Mesodermal cell (in vitro differentiated cells): Measurements from ENCODE around the gene HLA-DRA.
"Not testable (repeated sequence)": the region's sequence is repeated elsewhere in the genome, so short reads cannot be mapped to it uniquely, and the experiment has no call there.

Source experiments
- H3K27ac ChIP-seq: 2 replicates; pipeline ENCODE4 v1.7.0; 2013; ENCODE audit warnings: mild to moderate bottlenecking, low read depth, low read length, moderate library complexity; ENCODE audit not compliant: severe bottlenecking
- H3K36me3 ChIP-seq: 2 replicates; pipeline ENCODE4 v1.7.1; 2013; ENCODE audit warnings: mild to moderate bottlenecking, low read length, moderate library complexity; ENCODE audit not compliant: control insufficient read depth, insufficient read depth
- H3K4me1 ChIP-seq: one replicate; pipeline ENCODE4 v1.7.1; 2013; ENCODE audit warnings: mild to moderate bottlenecking, low read length; ENCODE audit not compliant: insufficient read depth, control insufficient read depth, poor library complexity, severe bottlenecking
- H3K4me3 ChIP-seq: 2 replicates; pipeline ENCODE4 v1.7.0; 2013; ENCODE audit warnings: low read length, control low read depth, mild to moderate bottlenecking; ENCODE audit not compliant: insufficient read depth, poor library complexity, severe bottlenecking; ENCODE audit errors: extremely low read depth
- H3K9me3 ChIP-seq: 2 replicates; pipeline ENCODE4 v1.7.1; 2013; ENCODE audit warnings: mild to moderate bottlenecking, low read length, moderate library complexity; ENCODE audit not compliant: control insufficient read depth
- WGBS, 2 experiments: methylation state at CpG; one replicate each; pipeline ENCODE4 v1.1.5; 2013; ENCODE audit warnings: missing lambda C conversion rate in 2 of 2; ENCODE audit not compliant: insufficient coverage in 2 of 2; 5-methylcytosine and 5-hydroxymethylcytosine counted together

HLA-DRA gene

GRCh38 chr6:32431142-32431541 lies 8.5 kb upstream of the HLA-DRA start:
- no peak overlapping the region for H3K27ac ChIP-seq
- H3K9me3 ChIP-seq, result no peaks in the 10 kb centered on the region
- WGBS, 2 experiments, result 36 to 86% methylated on average over 1 of the region's 3 CpGs
- H3K4me1 ChIP-seq, result no peaks in the 10 kb centered on the region
- no peaks in the 10 kb centered on the region for H3K36me3 ChIP-seq
- H3K4me3 ChIP-seq, result no peak overlapping the region

- Histone ChIP-seq H3K36me3 (no peaks in the 10 kb centered on the region), H3K4me1 (no peaks in the 10 kb centered on the region), H3K9me3 (no peaks in the 10 kb centered on the region), H3K4me3 (no peak overlapping the region), H3K27ac (no peak overlapping the region)
- whole genome bisulfite sequencing, 2 experiments, result no CpG with 5 or more reads among the region's 1 CpG
Observed at GRCh38 chr6:32432050-32432450, 7.6 kb upstream of the HLA-DRA start.

GRCh38 chr6:32433950-32434349 lies 5.7 kb upstream of the HLA-DRA start:
- no CpG with 5 or more reads among the region's 1 CpG for WGBS, 2 experiments
- H3K9me3 ChIP-seq, H3K4me3 ChIP-seq, H3K36me3 ChIP-seq, H3K27ac ChIP-seq, H3K4me1 ChIP-seq: not testable (repeated sequence)

- Histone ChIP-seq H3K4me3 (no peak overlapping the region), H3K9me3 (no peaks in the 10 kb centered on the region), H3K36me3 (no peaks in the 10 kb centered on the region), H3K4me1 (no peaks in the 10 kb centered on the region), H3K27ac (no peak overlapping the region)
- WGBS, 2 experiments, result 50 to 65% methylated on average over 1 to 2 of the region's 4 CpGs
Observed at GRCh38 chr6:32436186-32436585, 3.5 kb upstream of the HLA-DRA start.

- no peaks in the 10 kb centered on the region for H3K4me1 ChIP-seq
- H3K36me3 ChIP-seq, result no peaks in the 10 kb centered on the region
- H3K4me3 ChIP-seq, result no peak overlapping the region
- H3K27ac ChIP-seq, result no peak overlapping the region
- H3K9me3 ChIP-seq, result no peaks in the 10 kb centered on the region
- 86 to 100% methylated on average over 1 of the region's 2 CpGs for WGBS, 2 experiments
Observed at GRCh38 chr6:32436995-32437836, 2.5 kb upstream of the HLA-DRA start.

GRCh38 chr6:32439139-32439538 lies 548 bp upstream of the HLA-DRA start:
- WGBS, 2 experiments, result 83 to 90% methylated on average over 1 of the region's 1 CpG
- H3K4me3 ChIP-seq, result no peak overlapping the region
- no peaks in the 10 kb centered on the region for H3K4me1 ChIP-seq
- H3K27ac ChIP-seq, result no peak overlapping the region
- H3K9me3 ChIP-seq, result no peaks in the 10 kb centered on the region
- H3K36me3 ChIP-seq, result no peaks in the 10 kb centered on the region

GRCh38 chr6:32442243-32442667 lies 2.6 kb downstream of the HLA-DRA start:
- H3K9me3 ChIP-seq, result peaks cover 7% of the 10 kb centered on the region
- no peak overlapping the region for H3K27ac ChIP-seq
- H3K4me3 ChIP-seq, result no peak overlapping the region
- H3K4me1 ChIP-seq, result no peaks in the 10 kb centered on the region
- no peaks in the 10 kb centered on the region for H3K36me3 ChIP-seq
- WGBS, 2 experiments, result 75 to 94% methylated on average over 3 to 7 of the region's 7 CpGs

GRCh38 chr6:32442977-32443552 lies 3.4 kb downstream of the HLA-DRA start:
- Histone ChIP-seq H3K9me3 (peaks cover 7% of the 10 kb centered on the region), H3K4me3 (no peak overlapping the region), H3K4me1 (no peaks in the 10 kb centered on the region), H3K27ac (no peak overlapping the region), H3K36me3 (no peaks in the 10 kb centered on the region)
- 55 to 59% methylated on average over 6 to 7 of the region's 8 CpGs for WGBS, 2 experiments

GRCh38 chr6:32444433-32444832 lies 4.7 kb downstream of the HLA-DRA start:
- Histone ChIP-seq H3K36me3 (no peaks in the 10 kb centered on the region), H3K9me3 (peaks cover 7% of the 10 kb centered on the region), H3K27ac (no peak overlapping the region), H3K4me3 (no peak overlapping the region), H3K4me1 (no peaks in the 10 kb centered on the region)
- WGBS, 2 experiments, result 92 to 100% methylated on average over 2 of the region's 2 CpGs

- 80 to 100% methylated on average over 1 of the region's 3 CpGs for WGBS, 2 experiments
- Histone ChIP-seq H3K9me3 (peaks cover 7% of the 10 kb centered on the region), H3K4me1 (no peaks in the 10 kb centered on the region), H3K4me3 (no peak overlapping the region), H3K27ac (no peak overlapping the region), H3K36me3 (no peaks in the 10 kb centered on the region)
Observed at GRCh38 chr6:32445321-32445854, 5.7 kb downstream of the HLA-DRA start.

- no peak overlapping the region for H3K4me3 ChIP-seq
- H3K4me1 ChIP-seq, result no peaks in the 10 kb centered on the region
- H3K36me3 ChIP-seq, result no peaks in the 10 kb centered on the region
- peaks cover 7% of the 10 kb centered on the region for H3K9me3 ChIP-seq
- no peak overlapping the region for H3K27ac ChIP-seq
Observed at GRCh38 chr6:32447932-32448331, 8.2 kb downstream of the HLA-DRA start.
